GM15510 (cell line): Measurements from ENCODE around the gene KRT3.

ENCODE experiments used
- POLR2A ChIP-seq: IDR thresholded peaks from 3 replicates; pipeline ENCODE4 v1.6.1; 2011; ENCODE audit warnings: borderline replicate concordance; ENCODE audit not compliant: insufficient read length; ENCODE audit errors: extremely low read depth

KRT3 gene

DNA sequence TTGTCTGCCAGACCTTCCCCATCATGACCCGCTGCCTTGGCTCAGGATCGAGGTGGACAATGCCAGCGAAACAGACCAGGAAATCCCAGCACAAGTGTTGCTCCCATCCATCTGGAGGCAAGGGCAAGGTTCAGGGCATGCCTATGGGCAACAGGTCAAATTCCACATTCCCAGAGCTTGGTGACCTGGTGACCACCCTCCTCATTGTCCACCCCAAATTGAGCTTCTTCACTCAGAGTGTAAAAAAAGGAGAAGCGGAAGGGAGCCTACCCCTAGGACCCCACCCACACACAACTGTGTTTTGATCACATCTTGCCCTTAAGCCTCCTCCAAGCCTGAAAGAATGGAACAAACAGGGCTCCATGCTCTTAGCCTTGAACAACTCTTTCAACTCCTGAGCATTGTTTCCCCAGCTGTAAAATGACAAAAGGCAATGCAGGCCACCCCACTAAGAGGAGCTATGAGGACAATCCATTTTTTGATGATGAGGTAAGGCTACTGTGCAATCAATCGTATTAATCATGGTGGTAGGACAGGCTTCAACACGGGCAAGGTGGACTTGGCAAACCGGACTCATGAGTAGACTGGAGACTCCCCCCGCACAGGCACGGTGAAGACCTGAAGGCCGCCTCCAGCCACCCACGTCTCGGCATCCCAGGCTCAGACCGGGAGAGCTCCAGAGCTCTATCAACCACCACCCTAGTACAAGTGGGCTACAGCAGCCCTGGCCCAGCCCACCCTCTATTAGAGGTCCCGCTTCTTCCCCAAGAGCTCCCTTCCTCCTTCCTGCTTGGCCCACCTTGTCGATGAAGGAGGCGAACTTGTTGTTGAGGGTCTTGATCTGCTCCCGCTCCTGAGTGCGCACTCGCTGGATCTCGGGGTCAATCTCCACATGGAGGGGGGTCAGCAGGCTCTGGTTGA lies 37.3 kb upstream of the KRT3 start:
- no peak for TF ChIP-seq POLR2A

DNA sequence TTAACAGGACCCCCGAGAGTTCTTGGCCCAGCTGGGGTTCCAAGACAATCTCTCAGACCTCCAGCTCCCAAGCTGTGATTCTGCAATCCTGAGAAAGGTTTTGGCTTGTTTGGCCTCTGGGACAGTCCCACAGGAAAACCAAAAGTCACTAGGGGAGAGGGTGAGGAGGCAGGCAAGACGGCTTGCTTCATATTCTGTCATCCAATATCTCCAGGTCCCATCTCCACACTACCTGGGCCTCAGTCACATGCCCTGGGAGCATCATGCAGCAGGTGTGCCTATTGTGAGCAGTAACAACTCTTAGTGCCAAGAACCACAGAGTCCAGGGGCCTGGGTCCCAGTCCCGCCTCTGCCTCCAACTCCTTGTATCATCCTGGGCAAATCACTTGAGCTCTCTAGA lies 36.5 kb upstream of the KRT3 start:
- TF ChIP-seq POLR2A: no peak

DNA sequence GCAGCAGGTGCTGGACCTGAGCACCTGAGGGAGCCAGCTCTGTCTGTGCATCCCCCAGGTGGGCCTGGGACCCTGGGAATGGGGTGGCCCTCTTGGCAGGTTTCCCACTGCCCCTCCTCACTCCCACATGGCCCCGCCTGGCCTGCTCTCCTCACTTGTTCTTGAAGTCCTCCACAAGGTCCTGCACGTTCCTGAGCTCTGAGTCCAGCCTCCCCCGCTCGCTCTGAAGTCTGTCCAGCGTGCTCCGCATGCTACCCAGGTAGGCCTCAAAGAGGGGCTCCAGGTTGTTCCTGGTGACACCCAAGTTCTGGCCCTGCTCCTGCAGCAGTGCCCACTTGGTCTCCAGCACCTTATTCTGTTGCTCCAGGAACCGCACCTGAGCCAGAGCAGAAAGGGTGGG lies 35.3 kb upstream of the KRT3 start:
- TF ChIP-seq POLR2A: no peak

DNA sequence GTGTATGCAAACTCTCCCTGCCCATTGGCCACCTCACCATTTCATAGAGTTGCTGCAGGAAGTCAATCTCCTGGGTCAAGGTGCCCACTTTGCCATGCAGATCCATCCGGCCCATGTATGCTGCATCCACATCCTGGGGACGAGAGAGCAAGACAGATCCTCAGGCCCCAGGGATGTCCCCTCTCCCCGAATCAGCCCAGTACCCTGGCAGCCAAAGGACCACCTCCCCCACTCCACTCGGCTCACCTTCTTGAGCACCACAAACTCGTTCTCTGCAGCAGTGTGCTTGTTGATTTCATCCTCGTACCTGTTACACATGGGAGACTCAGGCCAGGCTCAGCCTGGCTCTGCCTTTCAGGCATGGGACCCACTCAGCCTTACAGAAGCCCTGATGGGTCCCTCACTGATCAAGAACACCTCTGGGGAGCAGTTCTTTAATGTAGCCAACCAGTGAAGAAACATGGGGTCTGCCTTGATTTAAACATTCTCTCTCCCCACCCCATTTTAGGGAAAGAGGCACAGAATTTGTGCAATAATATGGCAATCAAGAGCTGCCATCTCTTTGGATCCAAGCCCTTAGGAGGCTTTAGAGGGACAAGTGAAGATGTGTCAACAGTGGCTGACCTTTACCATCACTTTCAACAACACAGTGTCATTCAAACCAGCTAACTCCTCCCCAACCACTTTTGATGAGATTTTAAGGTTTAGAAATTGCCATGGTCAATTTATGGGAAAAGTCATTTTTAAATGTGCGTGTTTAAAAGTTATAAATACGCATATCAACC lies 34.3 kb upstream of the KRT3 start:
- no peak for TF ChIP-seq POLR2A

DNA sequence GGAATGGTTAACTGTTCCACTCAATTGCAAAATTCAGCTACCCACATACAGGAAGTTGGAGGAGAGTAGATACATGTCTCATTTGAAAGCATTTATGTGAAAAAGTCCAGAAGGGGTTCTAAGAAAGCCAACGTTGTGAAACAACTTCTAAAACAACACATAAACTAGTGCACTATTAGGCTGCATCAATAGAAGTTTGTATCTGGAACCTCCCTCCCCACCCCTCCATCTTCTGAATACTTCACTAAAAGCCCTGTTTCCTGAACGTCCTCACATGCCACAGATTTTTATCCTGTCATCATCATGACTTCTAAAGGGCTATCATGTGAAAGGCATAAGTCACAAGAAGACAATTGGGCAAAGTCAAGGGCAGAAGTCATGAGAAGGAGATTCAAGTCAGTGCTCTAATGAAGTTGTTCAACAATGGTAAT lies 32.7 kb upstream of the KRT3 start:
- no peak for TF ChIP-seq POLR2A

DNA sequence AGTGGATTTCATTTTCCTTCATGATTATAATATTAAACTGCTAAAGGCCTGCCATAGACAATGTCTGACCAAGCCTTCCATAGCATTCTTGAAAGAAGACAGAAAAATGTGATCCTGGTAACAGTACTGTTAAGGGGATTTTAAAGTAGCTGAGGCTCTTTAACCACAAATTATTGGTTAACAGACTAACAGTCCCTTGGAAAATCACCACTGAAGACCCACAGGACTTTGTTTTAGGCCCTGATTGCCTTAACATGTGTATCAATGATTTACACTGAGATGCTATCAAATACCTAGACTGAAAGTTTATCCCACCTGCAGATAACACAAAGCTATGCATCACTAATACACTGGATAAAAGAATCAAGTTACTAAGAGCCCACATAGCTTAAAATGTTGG lies 32.2 kb upstream of the KRT3 start:
- no peak for TF ChIP-seq POLR2A

DNA sequence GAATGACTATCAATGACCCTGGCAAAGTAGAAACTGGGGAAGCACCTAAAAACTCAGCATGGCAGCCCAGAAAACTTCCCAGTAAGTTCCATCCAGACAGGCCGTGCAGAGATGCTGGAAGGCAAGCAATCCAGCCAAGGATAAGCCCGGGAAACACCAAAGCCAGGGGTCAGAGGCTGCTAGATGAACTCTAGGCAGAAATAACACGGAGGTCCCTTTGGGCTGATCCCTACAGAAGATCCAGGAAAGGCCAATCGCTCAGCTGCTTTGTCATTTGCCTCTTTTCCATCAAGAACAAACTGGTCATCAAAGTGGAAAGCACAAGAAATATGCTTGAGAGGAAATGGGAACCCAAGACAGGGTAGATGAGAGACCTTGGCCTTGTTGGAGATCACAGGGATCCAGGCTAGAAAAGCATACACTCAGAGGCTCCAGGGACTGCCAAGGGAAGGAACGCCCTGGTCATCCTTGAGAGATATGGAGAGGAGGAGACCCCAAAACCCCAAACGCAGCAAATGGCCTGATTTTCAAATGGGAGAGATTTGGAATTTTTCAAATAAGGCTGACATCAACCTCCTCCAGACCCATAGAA lies 31.7 kb upstream of the KRT3 start:
- TF ChIP-seq POLR2A: no peak

DNA sequence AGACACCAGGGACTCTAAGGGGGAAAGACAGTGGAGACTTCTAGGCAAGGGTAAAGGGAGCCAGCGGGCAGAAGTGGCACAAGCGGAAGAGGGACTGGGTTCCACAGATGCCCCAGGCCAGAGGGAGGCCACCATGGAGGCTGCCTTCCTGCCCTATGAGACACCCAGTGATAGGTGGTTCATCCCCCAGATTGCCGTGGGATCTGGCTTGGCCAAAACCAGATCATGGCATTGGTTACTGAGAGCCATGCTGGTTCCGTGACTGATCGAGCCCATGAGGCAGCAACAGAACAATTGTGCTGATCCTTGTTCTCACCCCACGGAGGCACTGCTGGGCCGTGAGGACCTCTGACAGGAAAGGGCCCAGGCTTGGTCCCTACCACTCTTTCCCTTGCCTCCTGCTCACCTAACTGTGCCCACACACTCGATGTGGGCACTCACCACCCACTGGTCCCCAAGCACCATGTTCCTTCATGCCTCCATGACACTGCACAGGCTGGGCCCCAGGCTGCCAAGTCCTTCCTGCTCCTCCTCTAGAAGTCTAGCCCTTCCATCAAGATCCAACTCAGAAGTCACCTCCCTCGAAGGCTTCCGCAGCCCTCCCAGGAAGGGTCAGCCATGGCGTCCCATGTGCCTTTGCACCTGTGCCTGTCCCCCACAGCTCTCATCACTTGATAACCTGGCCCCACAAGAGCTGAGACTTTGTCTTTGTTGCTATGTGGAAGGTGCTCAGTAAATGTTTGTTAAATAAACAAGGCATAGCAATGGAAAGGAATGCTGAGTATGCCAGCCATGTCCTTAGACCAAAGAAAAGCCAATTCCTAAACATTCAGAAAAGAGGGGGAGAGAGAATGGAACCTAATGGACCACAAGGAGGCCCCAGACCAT lies 30.9 kb upstream of the KRT3 start:
- no peak for TF ChIP-seq POLR2A

DNA sequence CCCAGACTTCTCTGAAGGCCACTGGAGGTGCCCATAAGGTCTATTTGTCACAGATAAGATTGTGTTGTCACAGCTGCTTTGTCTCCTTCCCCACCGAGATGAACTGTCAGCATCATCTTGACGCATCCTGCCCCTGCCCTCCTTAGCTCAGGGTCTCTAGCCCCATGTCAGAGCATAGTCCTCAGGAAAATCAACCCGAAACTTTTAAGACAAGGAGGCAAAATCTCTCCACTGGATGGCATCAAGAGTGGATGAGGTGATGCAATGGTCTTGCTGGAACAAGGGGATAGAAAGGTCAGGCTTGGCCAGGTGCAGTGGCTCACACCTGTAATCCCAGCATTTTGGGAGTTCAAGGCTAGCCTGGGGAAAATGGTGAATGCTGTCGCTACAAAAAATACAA lies 30.0 kb upstream of the KRT3 start:
- no peak for TF ChIP-seq POLR2A

DNA sequence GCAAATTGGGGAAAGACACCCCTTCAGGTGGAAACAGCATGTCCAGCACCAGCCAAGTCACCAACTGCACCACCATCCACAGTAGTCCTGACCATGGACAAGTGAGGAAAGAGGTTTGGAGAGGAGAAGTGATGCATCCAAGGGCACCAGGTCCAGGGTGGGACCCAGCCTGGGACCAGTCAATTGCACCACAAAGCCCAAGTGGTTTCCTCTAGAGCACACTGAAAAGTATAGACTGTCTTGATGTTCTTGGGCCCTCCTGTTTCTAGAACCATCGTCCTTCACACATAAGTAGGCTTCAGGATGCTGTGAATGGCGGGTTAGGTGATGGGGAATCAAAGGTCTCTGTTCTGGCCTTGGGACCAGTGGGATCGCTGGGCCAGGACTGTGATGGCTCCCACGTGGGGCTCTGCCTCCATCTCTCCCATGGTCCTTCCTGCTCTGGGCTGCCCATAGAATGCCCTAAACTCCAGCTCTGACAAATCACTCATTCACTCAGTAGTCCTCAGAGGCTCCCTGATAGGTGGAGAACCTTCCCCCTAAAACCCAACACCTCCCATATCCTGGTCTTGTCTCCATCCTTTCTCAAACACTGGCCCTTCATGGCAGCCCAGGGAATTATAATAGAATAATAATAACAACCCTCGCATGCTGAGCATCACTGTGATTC lies 29.0 kb upstream of the KRT3 start:
- no peak for TF ChIP-seq POLR2A

DNA sequence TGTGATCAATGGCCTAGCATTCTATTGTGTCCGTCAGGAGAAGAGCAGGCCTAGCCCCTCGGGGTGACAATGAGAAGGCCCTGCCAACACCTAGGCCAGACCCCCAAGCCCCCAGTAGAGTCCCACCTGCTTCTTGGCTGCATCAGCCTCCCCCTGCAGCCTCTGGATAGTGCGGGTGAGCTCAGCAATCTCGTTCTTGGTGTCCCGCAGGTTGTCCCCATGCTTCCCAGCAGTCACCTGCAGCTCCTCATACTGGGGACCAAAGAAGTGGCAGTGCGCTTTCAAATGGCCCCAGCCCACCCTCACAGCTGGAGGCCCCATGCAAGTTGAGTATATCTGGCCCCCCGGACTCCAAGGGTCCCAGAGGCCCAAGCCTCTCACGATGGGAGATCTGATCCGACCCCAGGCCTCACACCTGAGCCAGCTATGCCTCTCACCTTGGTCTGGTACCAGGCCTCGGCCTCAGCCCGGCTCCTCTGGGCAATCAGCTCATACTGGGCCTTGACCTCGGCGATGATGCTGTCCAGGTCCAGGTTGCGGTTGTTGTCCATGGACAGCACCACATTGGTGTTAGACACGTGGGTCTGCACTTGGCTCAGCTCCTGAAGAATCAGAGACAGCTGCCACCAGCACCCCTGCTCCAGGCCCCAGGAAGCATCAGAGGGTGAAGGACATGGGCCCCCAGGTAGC lies 28.0 kb upstream of the KRT3 start:
- no peak for TF ChIP-seq POLR2A

DNA sequence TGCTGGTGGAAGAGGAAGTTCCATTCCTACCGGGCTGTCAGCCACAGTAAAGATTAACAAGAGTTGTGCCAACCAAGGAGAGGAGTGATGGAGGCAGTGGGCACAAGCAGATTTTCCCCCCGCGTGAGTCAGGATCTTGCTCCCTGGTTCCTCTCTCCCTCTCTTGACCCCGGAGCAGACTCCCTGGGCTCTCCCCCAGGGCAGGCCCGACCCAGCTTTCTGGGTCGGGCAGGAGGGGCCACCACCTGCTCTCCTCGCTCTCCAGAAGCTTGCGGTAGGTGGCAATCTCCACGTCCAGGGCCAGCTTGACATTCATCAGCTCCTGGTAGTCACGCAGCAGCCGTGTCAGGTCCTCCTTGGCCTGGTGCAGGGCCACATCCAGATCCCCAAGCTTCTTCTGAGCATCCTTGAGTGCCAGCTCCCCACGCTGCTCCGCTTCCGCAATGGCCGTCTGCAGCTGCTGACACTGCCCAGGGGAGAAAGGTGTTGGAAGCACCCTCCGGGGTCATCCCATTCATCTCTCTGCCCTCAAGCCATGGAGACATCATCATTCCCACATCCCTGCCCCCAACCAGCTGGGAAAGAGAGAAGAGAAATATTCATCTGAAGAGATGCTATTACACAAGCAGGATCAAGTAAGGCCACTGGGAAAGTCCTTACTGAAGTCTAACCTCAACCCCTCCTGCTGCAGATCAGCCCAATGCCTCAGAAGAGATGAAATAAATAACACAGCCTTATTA lies 27.0 kb upstream of the KRT3 start:
- TF ChIP-seq POLR2A: no peak

DNA sequence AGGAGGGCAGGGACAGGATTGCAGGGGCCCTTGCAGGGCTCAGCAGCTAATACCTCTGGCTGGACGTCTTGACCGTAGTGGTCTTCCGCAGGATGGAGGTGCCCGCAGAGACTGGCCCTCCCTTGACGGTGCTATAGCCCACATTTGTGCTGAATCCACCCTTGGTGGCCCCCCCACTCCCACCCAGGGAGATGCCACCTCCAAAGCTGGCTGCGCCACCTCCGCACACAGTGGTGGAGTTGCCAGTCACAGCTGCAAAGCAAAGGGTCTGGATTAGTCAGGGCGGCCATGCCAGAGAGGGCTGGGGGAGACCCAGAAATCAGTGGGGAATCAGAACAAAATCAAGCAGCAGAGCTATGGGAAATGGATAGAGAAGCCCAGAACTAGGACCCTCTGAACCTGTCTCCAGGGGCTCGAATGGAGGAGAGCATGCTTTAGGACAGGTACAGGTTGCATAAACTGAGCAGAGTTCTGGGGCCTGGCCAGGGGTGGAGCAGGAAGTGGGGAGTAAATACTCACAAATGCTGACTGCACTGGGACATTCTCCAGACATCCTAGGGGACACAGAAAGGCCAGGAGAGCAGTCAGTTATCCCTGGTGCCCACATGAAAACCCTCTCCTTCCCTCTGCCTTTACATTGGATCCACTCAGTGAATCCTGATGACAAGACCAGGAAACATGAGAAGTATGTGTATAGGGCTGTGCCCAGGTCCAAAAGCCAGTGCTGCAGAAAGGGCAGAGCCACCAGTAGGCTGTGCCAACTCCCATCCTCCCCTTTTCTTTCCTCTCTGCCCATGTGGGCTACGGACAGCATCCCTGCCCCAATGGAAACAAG lies 26.1 kb upstream of the KRT3 start:
- no peak for TF ChIP-seq POLR2A
